Epidermal melanocyte (primary cell): ENCODE results near the gene SBSN.
A peak's percentile ranks its signal among the peaks of the same experiment; 100 is the strongest.

ENCODE experiments used
- DNase-seq: peaks from one replicate; pipeline ENCODE4 v3.0.0; 2011; ENCODE audit warnings: low spot score; ENCODE audit not compliant: insufficient read length

The SBSN gene

DNA sequence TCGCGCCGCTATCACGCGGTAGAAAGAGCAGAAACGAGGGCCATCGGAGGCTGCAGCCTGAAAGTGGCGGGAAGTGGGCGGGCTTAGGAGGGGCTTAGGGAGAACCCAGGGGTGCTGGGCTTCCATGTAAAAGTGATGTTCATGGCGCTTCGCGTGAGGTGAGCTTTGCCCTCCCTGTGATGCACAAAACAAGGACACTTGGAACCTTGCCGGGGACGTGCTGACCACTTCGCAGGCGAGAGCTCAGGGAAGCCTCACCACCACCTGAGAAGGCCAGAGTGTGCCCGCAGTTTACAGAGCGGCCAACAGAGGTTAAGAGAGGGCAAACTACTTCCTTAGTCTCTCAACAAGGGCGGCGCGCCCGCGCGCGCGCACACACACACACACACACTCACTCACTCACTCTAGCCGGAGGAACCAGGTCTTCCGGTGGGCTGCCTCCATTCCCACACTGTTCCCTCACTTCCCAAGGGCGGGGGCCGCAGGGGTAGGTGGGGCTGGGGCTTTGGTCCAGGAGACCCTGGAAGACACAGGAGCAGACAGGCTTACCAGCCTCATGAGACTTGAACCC is 5.8 kb upstream of the SBSN start:
- DNase-seq, result no peak

DNA sequence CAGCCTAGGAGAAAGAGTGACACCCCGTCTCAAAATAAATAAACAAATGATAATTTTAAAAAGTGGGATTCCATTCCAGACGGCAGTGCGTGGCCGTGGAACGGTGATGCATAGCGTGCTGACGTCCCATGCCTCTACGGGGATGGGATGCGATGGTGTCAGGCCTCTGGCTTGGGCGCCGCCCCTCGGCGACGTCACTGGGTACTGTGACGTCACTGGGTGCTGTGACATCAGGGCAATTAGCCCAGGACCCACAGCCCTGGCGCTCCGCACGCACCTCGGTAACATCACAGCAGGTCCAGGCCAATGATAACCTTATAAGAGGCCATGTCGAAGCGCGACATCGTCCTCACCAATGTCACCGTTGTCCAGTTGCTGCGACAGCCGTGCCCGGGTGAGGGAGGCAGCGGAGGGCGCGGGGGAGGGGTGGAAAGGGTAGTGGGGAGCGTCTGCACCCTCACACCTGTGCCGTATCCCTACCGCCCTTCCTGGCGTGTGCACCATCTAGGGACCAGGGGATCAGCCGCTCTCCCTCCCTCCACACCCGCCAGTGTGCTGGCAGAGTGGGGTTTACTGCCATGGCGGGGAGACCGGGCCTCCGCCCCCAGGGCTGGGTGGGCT is 5.2 kb upstream of the SBSN start, which contains the start of gene GAPDHS:
Gene GAPDHS (plus strand): TSS at position 256 of the 621 bp plus-strand sequence. CDS start 72 bp downstream, at position 328.
- no peak for DNase-seq

DNA sequence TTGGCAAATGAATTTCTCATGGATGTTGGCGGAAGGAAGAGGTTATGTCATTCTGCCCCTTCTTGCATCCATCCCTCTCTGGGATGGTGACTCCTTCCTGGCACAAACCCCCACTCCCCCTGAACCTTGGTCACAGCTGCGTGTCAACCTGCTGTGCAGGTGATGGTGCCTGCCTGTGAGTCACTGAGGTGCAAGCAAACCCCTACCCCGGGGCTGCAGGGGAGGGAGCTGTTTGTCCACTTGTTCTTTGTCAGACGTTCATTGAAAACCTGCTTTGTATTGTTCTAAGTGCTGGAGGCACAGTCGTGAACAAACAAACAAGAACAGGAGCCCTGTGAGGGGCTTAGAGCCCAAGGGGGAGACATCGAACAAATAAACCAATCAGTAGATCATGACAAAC is 3.2 kb upstream of the SBSN start:
- no peak for DNase-seq

DNA sequence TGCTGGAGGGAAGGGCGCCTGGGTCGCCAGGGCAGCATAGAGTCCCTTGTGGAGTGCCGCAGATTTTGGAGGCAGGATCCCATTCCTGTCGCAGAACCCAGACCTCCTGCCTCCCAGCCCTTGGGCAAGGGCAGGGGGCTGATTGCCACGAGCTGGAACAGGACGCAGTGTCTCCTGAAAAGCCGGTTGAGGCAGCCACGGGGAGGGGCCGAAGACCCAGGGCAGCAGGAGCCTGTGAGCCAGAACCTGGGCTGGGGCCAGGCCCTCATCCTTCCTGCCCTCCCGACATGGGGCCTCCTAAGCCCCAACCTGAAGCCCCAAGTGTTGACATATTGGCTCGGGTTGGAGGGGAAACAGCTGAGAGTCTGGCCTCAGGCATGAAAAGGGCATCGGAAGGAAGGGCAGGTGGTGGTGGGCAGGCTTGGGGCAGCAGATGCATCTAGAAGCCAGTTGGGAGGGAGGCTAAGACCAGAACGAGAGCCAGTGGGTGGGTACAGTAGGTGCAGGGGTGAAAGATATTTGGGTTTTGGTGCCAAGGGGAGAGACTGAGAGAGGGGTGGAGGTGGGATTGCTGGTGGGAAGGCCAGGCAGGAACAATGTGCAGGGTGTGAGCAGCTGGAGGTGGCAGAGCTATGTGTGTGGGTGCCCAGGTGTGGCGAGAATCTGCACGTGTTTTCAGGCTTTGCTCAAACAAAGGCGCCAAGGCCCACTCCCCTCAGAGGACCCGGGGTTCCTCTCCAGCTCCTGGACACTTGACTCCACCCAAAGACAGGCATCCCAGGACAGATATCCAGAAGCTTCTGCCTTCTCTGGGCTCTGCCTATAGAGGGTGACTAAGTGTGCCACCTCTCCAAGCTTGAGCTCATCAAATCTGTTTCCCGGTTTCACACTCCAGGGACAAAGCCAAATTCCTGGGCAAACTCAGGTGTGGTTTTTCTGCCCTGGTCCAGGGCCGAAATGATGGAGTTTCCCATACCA is 1.4 kb upstream of the SBSN start:
- no peak for DNase-seq

DNA sequence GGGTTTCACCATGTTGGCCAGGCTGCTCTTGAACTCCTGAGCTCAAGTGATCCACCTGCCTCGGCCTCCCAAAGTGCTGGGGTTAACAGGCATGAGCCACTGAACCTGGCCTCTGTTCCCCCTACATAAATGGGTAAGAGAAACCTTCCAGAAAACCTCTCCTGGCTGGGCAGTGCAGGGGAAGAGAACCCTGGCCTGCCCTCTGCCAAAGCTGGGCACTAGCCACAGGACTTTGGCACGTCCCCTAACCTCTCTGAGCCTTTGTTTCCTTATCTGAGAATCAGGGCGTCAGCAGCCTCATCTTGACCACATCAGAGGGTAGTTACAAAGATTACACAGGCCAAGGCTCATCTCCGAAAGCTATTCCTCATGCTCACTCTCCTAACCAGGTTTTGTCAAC is 2.2 kb downstream of the SBSN start:
- DNase-seq, result no peak

DNA sequence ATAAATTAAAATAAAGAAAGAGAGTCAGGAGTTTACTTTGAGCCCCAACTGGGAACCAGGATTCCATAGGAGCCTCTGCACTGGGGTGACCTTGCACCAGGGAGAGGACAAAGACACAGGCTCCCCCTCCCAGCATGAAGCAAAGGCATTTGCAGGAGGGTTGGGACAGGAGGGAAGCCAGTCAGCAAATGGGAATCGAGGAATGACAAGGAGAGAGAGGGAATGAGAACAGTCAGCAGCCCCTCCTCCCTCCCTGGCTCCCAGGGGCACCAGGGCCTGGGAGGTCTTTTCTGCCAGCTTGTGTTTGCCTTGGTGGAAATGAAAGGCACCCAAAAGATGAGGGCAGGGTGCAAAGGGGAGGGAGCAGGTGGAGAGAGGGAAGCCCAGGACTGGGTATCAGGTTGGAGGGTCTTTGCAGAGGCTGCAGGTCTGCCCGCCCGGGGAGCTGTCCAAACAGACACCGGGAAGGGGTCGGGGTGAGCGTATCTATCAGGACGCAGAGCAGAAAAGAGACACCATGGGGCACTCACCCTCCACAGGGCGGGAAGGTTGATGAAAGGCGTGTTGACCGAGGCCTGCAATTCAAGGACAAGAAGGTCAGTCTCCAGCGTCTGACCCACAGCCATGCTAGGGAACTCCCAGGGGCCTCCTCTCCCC is 3.8 kb downstream of the SBSN start:
- DNase-seq, result no peak

DNA sequence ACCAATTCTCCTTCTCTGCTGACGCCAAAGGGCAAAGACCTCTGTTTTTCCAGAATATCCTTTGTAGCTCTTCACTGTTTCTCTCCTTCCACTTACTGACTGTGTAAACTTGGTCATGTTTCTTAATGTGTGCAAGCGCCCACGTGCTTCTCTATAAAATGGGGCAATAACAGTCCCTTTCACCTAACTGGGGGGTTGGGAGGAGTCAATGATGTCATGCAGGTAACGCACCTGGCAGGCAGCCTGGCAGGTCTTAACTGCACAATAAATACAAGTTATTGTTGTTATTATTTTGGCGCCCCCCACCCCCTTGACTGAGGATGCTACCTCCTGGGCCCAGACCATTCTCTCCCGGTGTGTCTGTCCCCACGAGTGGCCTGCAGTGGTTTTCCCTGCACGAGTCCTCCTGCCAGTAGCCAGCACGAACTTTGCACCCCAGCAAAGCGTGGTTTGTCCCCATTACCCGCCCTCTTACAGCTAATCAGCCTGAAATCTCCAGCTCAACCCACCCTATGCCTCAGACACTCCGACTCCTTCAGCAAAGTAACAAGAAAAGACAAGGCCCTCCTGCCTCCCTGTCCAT is 5.3 kb downstream of the SBSN start:
- DNase-seq, result no peak

DNA sequence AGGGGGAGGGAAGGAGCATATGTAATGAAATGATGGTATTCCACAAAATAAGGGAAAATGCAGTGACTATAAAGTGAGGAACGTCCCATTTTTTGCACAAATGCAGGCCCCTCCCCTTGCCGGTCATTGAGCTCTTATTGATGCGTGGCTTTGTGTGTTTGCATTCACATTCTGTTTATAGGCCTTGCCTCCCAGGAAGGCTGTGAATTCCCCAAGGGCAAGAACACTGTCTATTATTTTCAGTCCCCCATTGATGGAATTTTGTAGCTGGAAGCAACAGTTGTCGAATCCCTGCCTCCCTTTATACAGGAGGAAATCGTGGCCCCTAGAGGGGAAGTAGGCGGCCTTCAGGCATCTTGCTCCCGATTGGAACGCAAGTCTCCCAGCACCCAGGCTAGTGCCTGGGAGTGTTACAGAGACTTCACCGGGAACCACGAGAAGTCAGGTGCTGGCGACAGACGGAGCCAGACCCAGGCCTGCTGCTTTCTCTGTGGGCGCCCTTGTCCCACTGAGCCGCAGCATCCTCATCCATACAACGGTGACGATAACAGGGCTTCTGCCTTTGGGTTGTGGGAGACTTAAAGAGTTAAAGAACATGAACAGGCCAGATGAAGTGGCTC is 6.9 kb downstream of the SBSN start:
- DNase-seq, result no peak

DNA sequence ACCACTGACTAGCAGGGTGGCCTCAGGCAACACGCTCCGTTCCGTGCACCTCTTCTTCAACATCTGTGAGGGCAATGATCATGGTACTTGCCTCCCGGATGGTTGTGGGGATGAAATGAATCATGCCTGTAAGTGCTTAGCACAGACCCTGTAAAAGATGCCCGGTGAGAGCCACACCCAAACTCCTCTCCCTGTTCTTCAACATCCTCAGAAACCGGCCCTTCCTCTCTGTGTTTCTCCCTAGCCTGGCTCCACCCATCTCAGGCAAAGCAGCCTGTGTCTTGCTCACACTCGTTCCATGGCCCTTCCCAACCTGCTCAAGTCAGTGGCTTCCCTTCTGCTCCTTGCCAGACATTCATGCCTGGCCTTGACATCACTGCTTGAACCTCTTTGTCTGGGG is 8.8 kb downstream of the SBSN start:
- no peak for DNase-seq

DNA sequence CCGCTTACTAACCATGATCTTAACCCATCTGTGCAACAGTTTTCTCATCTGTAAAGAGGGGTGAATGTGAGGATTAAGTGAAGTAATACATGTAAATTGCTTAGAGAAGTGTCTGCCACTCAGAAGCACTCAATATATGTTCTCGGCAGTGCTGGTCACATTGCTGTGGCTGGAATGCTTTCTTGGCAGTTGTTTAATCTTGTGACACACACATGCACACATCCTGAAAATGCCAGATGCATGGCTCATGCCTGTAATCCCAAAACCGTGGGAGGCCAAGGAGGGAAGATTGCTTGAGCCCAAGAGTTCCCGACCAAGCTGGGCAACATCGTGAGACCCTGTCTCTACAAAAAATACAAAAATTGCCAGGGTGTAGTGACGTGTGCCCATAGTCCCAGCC is 9.8 kb downstream of the SBSN start:
- peak; percentile 92 for DNase-seq

DNA sequence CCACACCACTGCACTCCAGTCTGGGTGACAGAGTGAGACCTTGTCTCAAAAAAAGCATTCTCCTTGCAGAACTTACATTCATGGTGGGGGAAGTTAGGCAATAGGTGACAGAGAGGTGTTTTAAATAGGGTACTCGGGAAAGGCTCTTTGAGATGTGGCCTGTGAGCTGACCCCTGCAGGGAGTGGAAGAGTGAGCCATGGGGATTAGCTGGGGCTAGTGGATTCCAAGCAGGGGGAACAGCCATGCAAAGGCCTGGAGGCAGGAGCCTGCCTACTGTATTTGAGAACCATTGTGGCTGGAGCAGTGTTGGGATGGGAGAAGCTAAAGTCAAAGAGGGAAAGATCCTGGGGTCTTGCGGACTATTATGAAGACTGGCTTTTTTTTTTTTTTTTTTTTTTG is 10.8 kb downstream of the SBSN start:
- DNase-seq, result no peak

DNA sequence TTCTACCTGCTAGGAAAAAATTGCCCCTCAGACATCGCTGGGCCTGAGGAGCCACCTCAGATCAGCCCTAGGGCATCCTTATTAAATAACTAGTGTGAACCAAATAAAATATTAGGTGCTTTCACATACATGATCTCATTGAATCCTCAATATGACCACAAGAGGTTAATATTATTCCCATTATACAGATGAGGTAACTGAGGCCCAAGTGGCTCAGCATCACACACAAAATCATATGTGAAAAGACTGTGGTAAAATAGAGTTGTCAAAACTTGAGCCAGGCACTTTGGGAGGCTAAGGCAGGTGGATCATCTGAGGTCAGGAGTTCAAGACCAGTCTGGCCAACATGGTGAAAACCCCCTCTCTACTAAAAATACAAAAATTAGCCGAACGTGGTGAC is 11.8 kb downstream of the SBSN start:
- no peak for DNase-seq

DNA sequence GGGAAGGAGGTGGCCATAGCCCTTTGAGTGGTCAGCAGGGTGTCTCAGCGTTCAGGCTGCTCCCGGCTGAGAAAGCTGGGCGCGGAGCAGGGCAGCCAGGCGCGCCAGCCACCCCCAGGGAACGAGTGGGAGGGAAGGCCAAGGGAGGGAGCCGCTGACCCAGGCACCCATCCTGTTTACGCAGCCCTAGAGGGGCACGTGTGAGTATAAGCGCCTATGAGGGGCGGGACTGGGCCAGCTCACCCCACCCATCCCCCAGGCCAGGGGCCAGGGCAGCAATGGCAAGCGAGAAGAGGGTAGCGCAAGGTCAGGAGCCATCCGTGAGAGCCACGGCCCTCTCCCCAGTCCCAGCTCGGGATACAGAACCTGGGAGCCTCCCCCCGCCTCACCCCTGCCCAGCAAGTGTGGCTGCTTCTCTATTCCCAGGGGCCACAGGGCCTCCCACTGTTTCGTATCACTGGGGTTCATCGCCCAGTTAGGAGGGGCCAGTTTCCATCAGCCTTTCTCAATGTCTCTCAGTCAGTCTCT is 13.8 kb downstream of the SBSN start:
- no peak for DNase-seq

DNA sequence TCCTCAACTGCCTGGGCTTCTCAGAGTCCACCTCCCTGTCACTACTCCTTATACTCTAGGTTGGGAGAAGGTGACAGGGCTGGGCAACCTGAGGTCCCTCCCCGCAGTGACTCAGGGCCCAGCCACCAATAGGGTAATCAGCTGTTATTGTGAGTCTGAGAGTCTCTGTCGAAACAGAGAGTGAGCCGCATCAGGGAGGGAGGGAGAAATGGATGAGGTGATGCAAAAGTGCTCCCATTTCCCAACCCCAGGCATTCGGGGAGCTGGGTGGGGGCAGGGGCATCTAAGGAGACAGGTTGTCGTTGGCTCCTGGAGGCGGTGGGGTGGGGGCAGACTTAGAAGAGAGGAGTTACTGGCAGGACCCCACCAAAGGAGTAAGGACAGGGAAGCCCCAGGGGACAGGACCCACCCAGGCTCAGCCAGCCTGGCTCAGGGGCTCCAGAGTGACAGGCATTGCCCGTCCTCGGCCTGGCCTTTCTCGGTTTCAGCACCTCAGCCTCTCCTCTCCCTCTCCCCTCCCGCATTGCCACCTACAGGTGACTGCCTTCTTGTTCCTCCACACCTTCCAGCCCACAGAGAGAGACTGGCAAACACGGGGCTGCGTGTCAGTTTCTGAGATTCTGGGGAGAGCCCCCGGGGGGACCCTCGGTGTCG is 14.4 kb downstream of the SBSN start, which contains the start of gene DMKN:
Gene DMKN (minus strand): TSS at position 22 of the 654 bp plus-strand sequence. CDS start 174 bp downstream, outside the sequence.
- DNase-seq, result no peak

DNA sequence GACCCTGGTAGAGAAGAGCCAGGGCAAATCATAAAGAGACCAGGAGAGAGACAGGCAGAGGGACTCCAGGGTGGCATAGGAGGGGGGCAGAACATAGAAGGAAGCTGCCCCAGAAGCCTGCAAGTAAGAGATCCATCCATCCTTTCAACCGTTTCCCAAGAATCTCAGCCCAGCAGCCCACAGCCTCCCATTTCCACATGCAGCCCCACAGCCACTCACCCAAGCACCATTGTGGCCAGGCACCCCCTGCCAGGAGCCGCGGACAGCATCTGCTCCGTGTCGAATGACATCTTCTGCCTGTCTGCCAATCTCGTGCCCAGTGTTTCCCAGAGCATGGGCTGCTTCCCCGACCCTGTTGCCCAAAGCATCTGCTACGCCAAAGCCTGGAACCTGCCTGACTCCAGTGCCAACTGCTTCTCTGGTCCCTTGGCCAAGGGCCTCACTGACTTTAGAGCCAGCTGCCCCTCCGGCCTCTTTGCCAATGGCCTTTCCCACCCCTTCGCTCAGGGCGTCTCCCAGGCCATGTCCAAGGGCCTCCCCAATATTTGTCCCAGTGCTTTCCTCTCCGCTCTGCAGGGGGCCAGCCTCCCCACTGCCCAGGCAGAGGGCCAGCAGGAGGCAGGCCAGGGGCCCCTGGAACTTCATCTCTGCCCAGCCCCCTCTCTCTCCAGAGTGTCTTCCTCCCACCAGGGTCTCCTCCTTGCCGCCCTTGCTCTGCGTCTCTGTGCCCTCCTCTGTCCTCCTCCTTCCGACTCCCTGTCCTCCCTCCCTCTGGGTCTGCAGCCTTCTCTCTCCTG is 15.1 kb downstream of the SBSN start:
- DNase-seq, result no peak

DNA sequence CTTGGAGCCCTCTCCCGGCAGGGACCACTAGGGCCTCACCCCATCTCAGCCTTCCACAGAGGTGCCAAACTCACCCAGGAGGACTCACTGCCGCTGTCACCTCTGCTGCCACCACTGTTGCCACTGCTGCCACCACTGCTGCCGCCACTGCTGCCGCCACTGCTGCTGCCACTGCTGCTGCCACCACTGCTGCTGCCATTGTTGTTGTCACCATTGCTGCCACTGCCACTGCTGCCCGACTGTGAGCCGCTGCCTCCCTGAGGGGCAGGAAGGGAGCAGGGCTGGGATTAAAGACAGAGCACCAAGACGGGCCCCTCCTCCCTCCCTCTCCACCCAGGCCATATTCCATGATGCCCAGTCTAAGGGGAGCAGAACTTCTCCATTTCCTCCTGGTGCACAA is 16.8 kb downstream of the SBSN start:
- no peak for DNase-seq

DNA sequence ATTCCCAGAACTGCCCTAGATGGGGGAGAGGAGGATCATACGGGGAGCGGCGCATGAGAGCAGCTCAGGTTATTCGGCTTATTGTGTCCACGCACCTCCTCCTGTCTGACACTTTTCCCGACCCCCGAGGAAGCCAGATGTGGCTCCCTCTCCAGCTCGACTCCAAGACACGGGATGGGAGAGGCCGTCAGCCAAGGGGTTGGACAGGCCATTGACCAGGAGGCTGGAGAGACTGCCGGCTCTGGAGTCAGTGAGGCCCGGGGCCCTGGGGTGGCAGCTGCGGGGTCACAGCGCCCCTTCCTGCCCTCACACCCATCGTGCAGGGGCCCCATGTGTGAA is 17.5 kb downstream of the SBSN start:
- no peak for DNase-seq

DNA sequence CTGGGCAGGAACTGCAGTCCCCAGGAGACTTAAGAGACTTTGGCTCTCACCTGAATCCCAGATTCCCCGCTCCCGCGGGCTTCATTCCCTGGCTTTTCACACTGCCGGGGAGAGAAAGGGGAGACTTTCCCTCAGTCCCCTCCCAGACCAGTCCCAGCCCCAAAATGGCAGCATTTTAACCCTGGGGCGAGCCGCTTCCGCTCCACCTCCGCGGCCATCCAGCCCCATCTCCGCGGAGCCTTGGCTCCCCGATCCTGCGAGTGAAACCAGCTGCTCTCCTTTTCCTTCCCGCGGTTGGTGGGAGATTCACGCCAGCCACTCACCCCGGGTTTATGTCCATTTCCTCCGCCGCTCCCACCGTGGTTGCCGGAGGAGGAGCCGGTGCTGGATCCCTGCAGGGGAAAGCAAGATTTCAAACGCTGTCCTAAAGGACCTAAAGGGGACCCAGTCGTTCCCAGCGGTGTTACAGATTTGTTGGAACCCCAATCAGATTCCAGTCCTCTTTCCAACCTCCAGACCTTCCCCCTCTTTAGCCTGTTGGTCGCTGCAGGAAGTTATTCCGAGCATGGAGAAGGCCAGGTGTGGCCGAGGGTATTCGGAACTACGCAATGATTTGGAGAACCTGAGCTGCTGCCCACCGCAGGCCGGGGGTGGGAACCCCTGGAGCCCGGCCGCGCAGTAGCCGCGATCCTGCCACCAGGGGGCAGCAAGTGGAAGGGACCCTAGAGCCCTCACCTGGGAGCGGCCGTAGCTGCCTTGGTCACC is 18.1 kb downstream of the SBSN start:
- DNase-seq, result peak; percentile 67
